Activated naive CD4-positive, alpha-beta T cell treated with anti-CD3 and anti-CD28 coated beads, Interleukin-2, amount 50 U/mL, for 24 hours (primary cell): Measurements from ENCODE around the gene MAPK8IP3.
"Not testable (repeated sequence)": the region's sequence is repeated elsewhere in the genome, so short reads cannot be mapped to it uniquely, and the experiment has no call there.

Experiments used
- H3K27ac Mint-ChIP-seq: one replicate; pipeline ENCODE4 v1.8.0; 2021; ENCODE audit warnings: mild to moderate bottlenecking, mixed read lengths
- H3K27me3 Mint-ChIP-seq: one replicate; pipeline ENCODE4 v1.8.0; 2021; ENCODE audit warnings: mixed read lengths
- H3K36me3 Mint-ChIP-seq: one replicate; pipeline ENCODE4 v1.8.0; 2021; ENCODE audit warnings: mixed read lengths
- H3K4me1 Mint-ChIP-seq: one replicate; pipeline ENCODE4 v1.8.0; 2021; ENCODE audit warnings: mixed read lengths
- H3K4me3 Mint-ChIP-seq: one replicate; pipeline ENCODE4 v1.8.0; 2021; ENCODE audit warnings: mild to moderate bottlenecking, mixed read lengths
- H3K9me3 Mint-ChIP-seq: one replicate; pipeline ENCODE4 v1.8.0; 2021; ENCODE audit warnings: mixed read lengths

MAPK8IP3 gene

GRCh38 chr16:1799263-1799662, 93.3 kb downstream of the MAPK8IP3 start:
- not testable (repeated sequence) for H3K4me1 Mint-ChIP-seq, H3K4me3 Mint-ChIP-seq, H3K27ac Mint-ChIP-seq, H3K27me3 Mint-ChIP-seq, H3K9me3 Mint-ChIP-seq, H3K36me3 Mint-ChIP-seq

- H3K36me3 Mint-ChIP-seq: peaks cover 2% of the 10 kb centered on the region
- no peaks in the 10 kb centered on the region for H3K4me1 Mint-ChIP-seq
- no peak overlapping the region for H3K27ac Mint-ChIP-seq
Observed at GRCh38 chr16:1800701-1801100, 94.7 kb downstream of the MAPK8IP3 start.

GRCh38 chr16:1807626-1808025, 101.6 kb downstream of the MAPK8IP3 start:
- Mint-ChIP-seq H3K36me3 (peaks cover 4% of the 10 kb centered on the region), H3K27me3 (no peaks in the 10 kb centered on the region), H3K4me1 (no peaks in the 10 kb centered on the region), H3K4me3 (no peak overlapping the region), H3K9me3 (no peaks in the 10 kb centered on the region), H3K27ac (no peak overlapping the region)

More at GRCh38 chr16:1800701-1801100, 94.7 kb downstream of the MAPK8IP3 start:
- H3K4me3 Mint-ChIP-seq: no peak overlapping the region
- no peaks in the 10 kb centered on the region for H3K9me3 Mint-ChIP-seq
- no peaks in the 10 kb centered on the region for H3K27me3 Mint-ChIP-seq

GRCh38 chr16:1808691-1809090, 102.7 kb downstream of the MAPK8IP3 start:
- no peak overlapping the region for H3K27ac Mint-ChIP-seq
- H3K36me3 Mint-ChIP-seq: peaks cover 4% of the 10 kb centered on the region
- peaks cover 7% of the 10 kb centered on the region for H3K4me1 Mint-ChIP-seq
- no peak overlapping the region for H3K4me3 Mint-ChIP-seq
- H3K27me3 Mint-ChIP-seq: no peaks in the 10 kb centered on the region
- no peaks in the 10 kb centered on the region for H3K9me3 Mint-ChIP-seq

- no peak overlapping the region for H3K4me3 Mint-ChIP-seq
- no peaks in the 10 kb centered on the region for H3K27me3 Mint-ChIP-seq
Observed at GRCh38 chr16:1809281-1809801, 103.3 kb downstream of the MAPK8IP3 start.

GRCh38 chr16:1810106-1810505, 104.1 kb downstream of the MAPK8IP3 start:
- Mint-ChIP-seq H3K4me3 (no peak overlapping the region), H3K36me3 (peaks cover 4% of the 10 kb centered on the region)

More at GRCh38 chr16:1809281-1809801, 103.3 kb downstream of the MAPK8IP3 start:
- Mint-ChIP-seq H3K36me3 (peaks cover 4% of the 10 kb centered on the region), H3K4me1 (peaks cover 7% of the 10 kb centered on the region), H3K9me3 (no peaks in the 10 kb centered on the region), H3K27ac (no peak overlapping the region)

GRCh38 chr16:1810536-1810935, 104.5 kb downstream of the MAPK8IP3 start:
- H3K36me3 Mint-ChIP-seq: peaks cover 4% of the 10 kb centered on the region
- no peaks in the 10 kb centered on the region for H3K27me3 Mint-ChIP-seq
- H3K9me3 Mint-ChIP-seq: no peaks in the 10 kb centered on the region
- H3K4me3 Mint-ChIP-seq: no peak overlapping the region
- peaks cover 7% of the 10 kb centered on the region for H3K4me1 Mint-ChIP-seq
- H3K27ac Mint-ChIP-seq: no peak overlapping the region

More at GRCh38 chr16:1810106-1810505, 104.1 kb downstream of the MAPK8IP3 start:
- no peaks in the 10 kb centered on the region for H3K9me3 Mint-ChIP-seq
- peaks cover 7% of the 10 kb centered on the region for H3K4me1 Mint-ChIP-seq
- H3K27ac Mint-ChIP-seq: no peak overlapping the region
- no peaks in the 10 kb centered on the region for H3K27me3 Mint-ChIP-seq

GRCh38 chr16:1812732-1813163, 106.8 kb downstream of the MAPK8IP3 start:
- H3K27ac Mint-ChIP-seq: no peak overlapping the region
- H3K36me3 Mint-ChIP-seq: peaks cover 2% of the 10 kb centered on the region
- peaks cover 7% of the 10 kb centered on the region for H3K4me1 Mint-ChIP-seq
- no peak overlapping the region for H3K4me3 Mint-ChIP-seq
- H3K9me3 Mint-ChIP-seq: no peaks in the 10 kb centered on the region
- no peaks in the 10 kb centered on the region for H3K27me3 Mint-ChIP-seq

- Mint-ChIP-seq H3K4me1 (peaks cover 7% of the 10 kb centered on the region), H3K36me3 (peaks cover 2% of the 10 kb centered on the region), H3K27me3 (no peaks in the 10 kb centered on the region), H3K27ac (no peak overlapping the region), H3K9me3 (no peaks in the 10 kb centered on the region), H3K4me3 (no peak overlapping the region)
Observed at GRCh38 chr16:1815461-1815860, 109.5 kb downstream of the MAPK8IP3 start.

GRCh38 chr16:1816396-1817275, 110.6 kb downstream of the MAPK8IP3 start:
- H3K27ac Mint-ChIP-seq: no peak overlapping the region
- no peaks in the 10 kb centered on the region for H3K27me3 Mint-ChIP-seq
- H3K4me1 Mint-ChIP-seq: peaks cover 7% of the 10 kb centered on the region
- no peaks in the 10 kb centered on the region for H3K9me3 Mint-ChIP-seq
- H3K4me3 Mint-ChIP-seq: no peak overlapping the region
- H3K36me3 Mint-ChIP-seq: peaks cover 2% of the 10 kb centered on the region

GRCh38 chr16:1817276-1817589, 111.2 kb downstream of the MAPK8IP3 start:
- Mint-ChIP-seq H3K9me3 (no peaks in the 10 kb centered on the region), H3K4me3 (no peak overlapping the region), H3K36me3 (peaks cover 2% of the 10 kb centered on the region), H3K27ac (no peak overlapping the region), H3K27me3 (no peaks in the 10 kb centered on the region), H3K4me1 (peaks cover 7% of the 10 kb centered on the region)

GRCh38 chr16:1817716-1818115, 111.7 kb downstream of the MAPK8IP3 start:
- no peaks in the 10 kb centered on the region for H3K27me3 Mint-ChIP-seq
- no peak overlapping the region for H3K4me3 Mint-ChIP-seq
- peaks cover 2% of the 10 kb centered on the region for H3K36me3 Mint-ChIP-seq
- no peak overlapping the region for H3K27ac Mint-ChIP-seq
- peaks cover 7% of the 10 kb centered on the region for H3K4me1 Mint-ChIP-seq
- no peaks in the 10 kb centered on the region for H3K9me3 Mint-ChIP-seq

GRCh38 chr16:1818204-1818872, 112.3 kb downstream of the MAPK8IP3 start:
- H3K27me3 Mint-ChIP-seq: no peaks in the 10 kb centered on the region
- H3K4me1 Mint-ChIP-seq: peaks cover 3% of the 10 kb centered on the region
- no peaks in the 10 kb centered on the region for H3K9me3 Mint-ChIP-seq
- H3K27ac Mint-ChIP-seq: no peak overlapping the region
- no peak overlapping the region for H3K4me3 Mint-ChIP-seq
- peaks cover 2% of the 10 kb centered on the region for H3K36me3 Mint-ChIP-seq

GRCh38 chr16:1818873-1819525, 113.0 kb downstream of the MAPK8IP3 start:
- Mint-ChIP-seq H3K27ac (no peak overlapping the region), H3K4me3 (no peak overlapping the region), H3K36me3 (peaks cover 2% of the 10 kb centered on the region), H3K27me3 (no peaks in the 10 kb centered on the region), H3K4me1 (peaks cover 4% of the 10 kb centered on the region), H3K9me3 (no peaks in the 10 kb centered on the region)

GRCh38 chr16:1819611-1820010, 113.6 kb downstream of the MAPK8IP3 start:
- Mint-ChIP-seq H3K9me3 (no peaks in the 10 kb centered on the region), H3K27me3 (no peaks in the 10 kb centered on the region), H3K4me1 (peaks cover 10% of the 10 kb centered on the region), H3K36me3 (peaks cover 2% of the 10 kb centered on the region), H3K4me3 (no peak overlapping the region), H3K27ac (no peak overlapping the region)
